Retinal pigment epithelial cell (primary cell): ENCODE data around the gene NPC2.

Source experiments
- DNase-seq: peaks from one replicate; pipeline ENCODE4 v3.0.0-alpha.2; 2010; ENCODE audit warnings: low read depth
- H3K4me3 ChIP-seq: 2 replicates; pipeline ENCODE4 v1.5.1; 2011; ENCODE audit warnings: mild to moderate bottlenecking, low read length, control low read depth, moderate library complexity
- CTCF ChIP-seq: conservative IDR thresholded peaks from 2 replicates; pipeline ENCODE4 v1.5.1; 2011; ENCODE audit warnings: low read depth, low read length, control low read depth, inconsistent platforms

NPC2 gene

GRCh38 chr14:74441113-74441512, 52.0 kb downstream of the NPC2 start:
- DNase-seq, result no peak
- TF ChIP-seq CTCF, result no peak
- no peak overlapping the region for H3K4me3 ChIP-seq

DNA sequence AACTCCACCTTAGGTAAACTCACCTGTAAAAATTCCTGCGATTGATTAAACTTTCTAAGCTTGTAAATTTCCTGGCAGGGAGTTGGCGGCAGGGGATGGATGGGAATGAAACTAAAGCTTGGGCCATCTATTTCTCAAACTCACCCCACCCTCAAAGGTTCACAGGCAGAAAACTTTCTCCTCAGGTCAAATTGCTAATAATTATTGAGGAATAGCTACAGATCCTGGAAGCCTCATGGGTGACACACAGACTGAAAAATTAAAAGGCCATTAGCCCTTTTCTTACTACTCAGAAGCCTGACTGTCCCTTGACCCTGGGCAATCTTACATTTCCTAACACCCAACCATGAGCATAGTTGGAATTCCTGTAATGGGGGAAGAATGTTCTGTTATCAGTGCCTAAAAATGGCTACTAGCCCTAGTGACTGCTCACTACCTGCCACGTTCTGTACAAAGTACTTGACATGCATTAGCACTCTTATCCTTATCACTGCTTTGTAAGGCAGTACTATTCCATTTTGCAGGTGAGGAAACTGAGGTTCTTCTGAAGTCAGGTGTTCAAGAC, 54.7 kb downstream of the NPC2 start:
- no peak overlapping the region for H3K4me3 ChIP-seq
- DNase-seq, result no peak
- no peak for TF ChIP-seq CTCF

DNA sequence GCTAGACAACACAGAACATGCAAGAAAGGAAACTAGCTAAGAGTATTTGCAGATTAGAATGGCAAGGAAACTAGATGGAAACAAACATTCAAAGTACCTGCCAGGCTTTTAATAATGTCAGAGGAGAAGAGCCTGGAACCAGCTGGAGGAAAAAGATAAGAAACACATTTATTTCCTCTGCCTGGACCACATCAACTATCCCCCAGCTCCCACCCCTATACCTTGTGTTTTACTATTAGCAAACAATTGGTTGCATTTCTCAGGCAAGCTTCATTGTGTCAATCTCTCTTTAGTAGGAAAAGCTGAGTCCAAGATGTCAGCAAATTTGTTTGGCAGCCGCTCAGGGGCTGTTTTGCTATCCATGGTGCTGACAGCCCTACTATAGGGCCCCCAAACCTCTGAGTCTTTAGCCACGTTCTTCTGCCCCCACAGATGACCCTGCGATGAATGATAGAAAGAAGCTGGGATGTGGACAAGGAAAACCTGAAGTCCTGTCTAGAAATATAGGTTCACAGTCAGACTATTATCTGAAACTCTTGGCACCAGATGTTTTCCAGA, 55.5 kb downstream of the NPC2 start:
- TF ChIP-seq CTCF, result no peak
- no peak overlapping the region for H3K4me3 ChIP-seq
- DNase-seq, result no peak

DNA sequence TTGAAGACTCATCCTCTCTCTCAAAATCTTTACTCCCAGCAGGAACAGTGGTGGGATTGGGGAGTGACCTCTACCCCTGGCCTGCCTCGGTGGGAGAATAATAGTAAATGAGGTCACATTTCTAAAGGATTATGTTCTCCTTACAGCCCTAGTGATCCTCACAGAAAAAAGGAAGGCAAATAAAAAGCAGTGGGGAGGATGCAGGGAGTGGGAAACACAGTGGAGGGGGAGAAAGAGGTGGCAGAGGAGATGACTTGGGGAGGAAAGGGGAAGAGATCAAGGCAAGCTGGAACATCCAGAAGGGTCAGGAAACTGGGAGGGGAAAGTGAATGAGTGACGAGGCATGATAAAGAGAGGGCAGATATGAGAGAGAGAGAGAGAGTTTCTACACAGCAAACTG, 58.8 kb downstream of the NPC2 start:
- no peak for TF ChIP-seq CTCF
- DNase-seq, result no peak

GRCh38 chr14:74429991-74430390, 63.1 kb downstream of the NPC2 start:
- no peak overlapping the region for H3K4me3 ChIP-seq
- no peak for TF ChIP-seq CTCF
- DNase-seq, result no peak

More for the DNA sequence above, 58.8 kb downstream of the NPC2 start:
- no peak overlapping the region for H3K4me3 ChIP-seq
